Keratinocyte (primary cell): ENCODE data around the gene WTAP.

ENCODE experiments used
- CTCF ChIP-seq, 3 experiments: IDR thresholded peaks in 1 of 3; conservative IDR thresholded peaks in 1 of 3; optimal IDR thresholded peaks in 1 of 3; 2 replicates in 2 of 3; 3 replicates in 1 of 3; pipeline versions ENCODE3 to v1.5.1; 2011; ENCODE audit warnings: low read length in 3 of 3, mild to moderate bottlenecking in 3 of 3, moderate library complexity in 2 of 3, control low read depth in 1 of 3, inconsistent platforms in 1 of 3; ENCODE audit not compliant: insufficient read depth in 2 of 3; ENCODE audit errors: extremely low read depth in 1 of 3
- EZH2 ChIP-seq: IDR thresholded peaks from one replicate; pipeline ENCODE4 v1.6.1; 2012; ENCODE audit warnings: inconsistent platforms, mild to moderate bottlenecking, low read length, moderate library complexity

GRCh38 chr6:159693128-159693893 lies 34.0 kb upstream of the WTAP start, which contains the start of gene SOD2:
- no peak for TF ChIP-seq CTCF (optimal IDR thresholded peaks at IDR 0.05 in 1 of 3, IDR thresholded peaks at IDR 0.05 in 1 of 3, conservative IDR thresholded peaks at IDR 0.05 in 1 of 3; ENCODE audit: extremely low read depth in 1 of 3, insufficient read depth in 2 of 3, low read length in 3 of 3)
- no peak for TF ChIP-seq EZH2
